Vagina (tissue), 2 donors: ENCODE data around the gene TRANK1. TPM values are rescaled to one million over a fixed set of nuclear protein-coding genes. Genes with fewer than 3 reads are reported as not detected.

Experiments used
- DNase-seq, 2 donors: peaks; one replicate each; pipeline ENCODE4 v3.0.0-alpha.2; 2017; ENCODE audit errors: extremely low spot score in 2 of 2
- H3K27ac ChIP-seq: fragments of 200-600 bp; sonication (generic); one replicate; pipeline ENCODE4 v1.5.1; 2019
- H3K27me3 ChIP-seq: fragments of 200-600 bp; sonication (generic); one replicate; pipeline ENCODE4 v1.5.1; 2019
- H3K36me3 ChIP-seq, 2 donors: fragments of 200-600 bp; sonication (generic); one replicate each; pipeline ENCODE4 v1.5.1; 2017 to 2019
- H3K4me1 ChIP-seq: fragments of 200-600 bp; sonication (generic); one replicate; pipeline ENCODE4 v1.5.1; 2019
- H3K4me3 ChIP-seq, 2 donors: fragments of 200-600 bp; sonication (generic); 1 replicate in 1 of 2; 2 replicates in 1 of 2; pipeline ENCODE4 v1.5.1; 2016 to 2019
- H3K9me3 ChIP-seq: fragments of 200-600 bp; sonication (generic); one replicate; pipeline ENCODE4 v1.5.1; 2019
- POLR2A ChIP-seq, 2 donors: fragments of 450-650 bp; IDR thresholded peaks; one replicate each; pipeline ENCODE4 v1.6.1; 2017; ENCODE audit warnings: antibody characterized with exemption in 2 of 2, mild to moderate bottlenecking in 2 of 2, moderate library complexity in 2 of 2
- POLR2AphosphoS5 ChIP-seq, 2 donors: sonication (generic); formaldehyde crosslinking; IDR thresholded peaks; one replicate each; pipeline ENCODE4 v1.9.0; 2017; ENCODE audit warnings: antibody characterized with exemption in 2 of 2, mild to moderate bottlenecking in 2 of 2, low read depth in 1 of 2; ENCODE audit not compliant: insufficient read depth in 1 of 2
- intact Hi-C: fragments of 100-400 bp; cut with DNase I; formaldehyde crosslinking; loops from one replicate; pipeline ENCODE4 v1.15.1; 2023
- total RNA-seq: library from RNA; depleted of rRNA; stranded (reverse); fragments of >200 nt; gene quantifications from one replicate; pipeline ENCODE4 v1.2.3, GENCODE V29; 2016
- TF ChIP-seq, protein P1 (sequence below), 3 experiments: fragments of 450-650 bp in 2 of 3; fragments of 200-600 bp in 1 of 3; sonication (generic) in 1 of 3; IDR thresholded peaks; one replicate each; pipeline ENCODE4 v1.5.1; 2017 to 2019; ENCODE audit warnings: antibody characterized with exemption in 3 of 3, mild to moderate bottlenecking in 2 of 3, moderate library complexity in 2 of 3

Gene TRANK1
- total RNA-seq, 1 donor from 2014 or later = 17.7 TPM

DNA sequence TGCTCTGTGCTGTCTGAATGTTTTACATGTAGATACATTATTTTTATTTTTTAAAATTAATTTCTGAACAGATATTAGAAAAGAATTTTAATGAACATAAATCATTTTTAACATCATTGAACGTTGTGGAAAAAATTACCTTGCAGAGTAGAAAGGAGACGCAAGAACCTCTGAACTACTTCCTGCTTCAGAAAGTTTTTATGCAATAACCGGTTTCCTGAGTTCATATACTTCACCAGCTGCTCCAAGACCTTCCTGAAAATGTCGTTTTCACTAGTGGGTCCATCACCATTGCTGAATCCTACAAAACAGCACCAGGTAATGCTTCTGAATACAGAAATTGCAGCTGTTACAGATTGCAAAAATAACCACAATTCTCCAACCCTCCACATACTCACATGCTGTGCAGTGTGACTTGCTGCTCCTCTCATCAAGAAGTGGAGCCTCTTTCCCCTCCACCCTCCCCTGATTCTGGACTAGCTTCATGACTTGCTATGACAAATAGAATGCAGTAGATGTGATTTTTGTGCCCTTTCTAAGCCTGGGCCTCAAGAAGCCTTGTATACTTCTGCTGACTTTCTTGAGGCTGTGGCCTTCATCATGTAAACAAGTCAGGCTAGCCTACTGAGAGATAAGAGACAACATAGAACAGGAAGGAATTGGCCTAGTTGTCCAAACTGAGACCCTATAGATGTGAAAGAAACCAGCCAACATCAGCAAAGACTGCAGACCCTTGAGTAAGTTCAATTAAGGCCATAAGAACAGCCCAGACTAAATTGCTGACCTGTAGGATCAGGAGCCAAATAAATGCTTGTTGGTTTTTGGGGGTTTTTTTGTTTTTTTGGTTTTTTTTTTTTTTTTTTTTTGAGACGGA is 80.4 kb downstream of the TRANK1 start:
- intact Hi-C loops = loop anchor here (10.0 kb wide), 1 partner anchor 130 kb away; no protein-coding TSS in a partner anchor
- TF ChIP-seq, protein P1, sequence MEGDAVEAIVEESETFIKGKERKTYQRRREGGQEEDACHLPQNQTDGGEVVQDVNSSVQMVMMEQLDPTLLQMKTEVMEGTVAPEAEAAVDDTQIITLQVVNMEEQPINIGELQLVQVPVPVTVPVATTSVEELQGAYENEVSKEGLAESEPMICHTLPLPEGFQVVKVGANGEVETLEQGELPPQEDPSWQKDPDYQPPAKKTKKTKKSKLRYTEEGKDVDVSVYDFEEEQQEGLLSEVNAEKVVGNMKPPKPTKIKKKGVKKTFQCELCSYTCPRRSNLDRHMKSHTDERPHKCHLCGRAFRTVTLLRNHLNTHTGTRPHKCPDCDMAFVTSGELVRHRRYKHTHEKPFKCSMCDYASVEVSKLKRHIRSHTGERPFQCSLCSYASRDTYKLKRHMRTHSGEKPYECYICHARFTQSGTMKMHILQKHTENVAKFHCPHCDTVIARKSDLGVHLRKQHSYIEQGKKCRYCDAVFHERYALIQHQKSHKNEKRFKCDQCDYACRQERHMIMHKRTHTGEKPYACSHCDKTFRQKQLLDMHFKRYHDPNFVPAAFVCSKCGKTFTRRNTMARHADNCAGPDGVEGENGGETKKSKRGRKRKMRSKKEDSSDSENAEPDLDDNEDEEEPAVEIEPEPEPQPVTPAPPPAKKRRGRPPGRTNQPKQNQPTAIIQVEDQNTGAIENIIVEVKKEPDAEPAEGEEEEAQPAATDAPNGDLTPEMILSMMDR (IDR thresholded peaks at IDR 0.05) = no peak
- TF ChIP-seq POLR2A (IDR thresholded peaks at IDR 0.05) (no peak), POLR2AphosphoS5 (IDR thresholded peaks at IDR 0.05; ENCODE audit: insufficient read depth in 1 of 2, low read depth in 1 of 2) (no peak)
- H3K9me3 ChIP-seq = no peaks in the 10 kb centered on the region
- H3K36me3 ChIP-seq = peaks cover 0 to 20% of the 10 kb centered on the region in 2 donors
- H3K27me3 ChIP-seq = no peaks in the 10 kb centered on the region
- H3K4me1 ChIP-seq = no peaks in the 10 kb centered on the region
- H3K4me3 ChIP-seq = no peak overlapping the region
- H3K27ac ChIP-seq = no peak overlapping the region
- DNase-seq = no peak

- Histone ChIP-seq H3K36me3 (peaks cover 0 to 39% of the 10 kb centered on the region in 2 donors), H3K4me3 (no peak overlapping the region), H3K27ac (no peak overlapping the region), H3K27me3 (no peaks in the 10 kb centered on the region), H3K4me1 (no peaks in the 10 kb centered on the region), H3K9me3 (no peaks in the 10 kb centered on the region)
- no peak for DNase-seq
- intact Hi-C loops = loop anchor here (10.0 kb wide), 1 partner anchor 127 kb away; no protein-coding TSS in a partner anchor
- TF ChIP-seq POLR2AphosphoS5 (IDR thresholded peaks at IDR 0.05; ENCODE audit: insufficient read depth in 1 of 2, low read depth in 1 of 2) (no peak), POLR2A (IDR thresholded peaks at IDR 0.05) (no peak)
- TF ChIP-seq, protein P1 (IDR thresholded peaks at IDR 0.05) = no peak
These were observed 82.6 kb downstream of the TRANK1 start for GRCh38 chr3:36862076-36862755.

- Histone ChIP-seq H3K9me3 (no peaks in the 10 kb centered on the region), H3K4me3 (no peak overlapping the region), H3K27me3 (no peaks in the 10 kb centered on the region), H3K4me1 (no peaks in the 10 kb centered on the region), H3K27ac (no peak overlapping the region), H3K36me3 (peaks cover 0 to 52% of the 10 kb centered on the region in 2 donors)
- intact Hi-C loops = no loop called here
- DNase-seq = no peak
- TF ChIP-seq, protein P1 (IDR thresholded peaks at IDR 0.05) = no peak
- TF ChIP-seq POLR2A (IDR thresholded peaks at IDR 0.05) (no peak), POLR2AphosphoS5 (IDR thresholded peaks at IDR 0.05; ENCODE audit: insufficient read depth in 1 of 2, low read depth in 1 of 2) (no peak)
These were observed 85.4 kb downstream of the TRANK1 start for GRCh38 chr3:36859494-36859893.

GRCh38 chr3:36852071-36852470 is 92.8 kb downstream of the TRANK1 start:
- DNase-seq = no peak
- no peak overlapping the region for H3K4me3 ChIP-seq
- H3K27me3 ChIP-seq = no peaks in the 10 kb centered on the region
- H3K9me3 ChIP-seq = no peaks in the 10 kb centered on the region
- intact Hi-C loops = no loop called here
- H3K4me1 ChIP-seq = no peaks in the 10 kb centered on the region
- no peak for TF ChIP-seq POLR2AphosphoS5 (IDR thresholded peaks at IDR 0.05; ENCODE audit: insufficient read depth in 1 of 2, low read depth in 1 of 2)
- TF ChIP-seq, protein P1 (IDR thresholded peaks at IDR 0.05) = no peak
- no peak for TF ChIP-seq POLR2A (IDR thresholded peaks at IDR 0.05)
- H3K27ac ChIP-seq = no peak overlapping the region
- peaks cover 0 to 31% of the 10 kb centered on the region in 2 donors for H3K36me3 ChIP-seq
